HG02610 (cell line): Measurements from ENCODE around the gene UBE2S.

Experiments
- ATAC-seq: cut with Tn5 transposase; IDR thresholded peaks from one replicate; pipeline ENCODE4 v1.9.1; 2021; ENCODE audit warnings: mild to moderate bottlenecking, moderate library complexity; ENCODE audit not compliant: unreplicated experiment

Gene UBE2S

GRCh38 chr19:55366790-55367189 lies 40.8 kb downstream of the UBE2S start:
- no peak for ATAC-seq

- no peak for ATAC-seq
These were observed 41.6 kb downstream of the UBE2S start for GRCh38 chr19:55365964-55366363.

GRCh38 chr19:55365245-55365644 lies 42.3 kb downstream of the UBE2S start:
- no peak for ATAC-seq

GRCh38 chr19:55362990-55363716 lies 44.4 kb downstream of the UBE2S start, which contains the start of gene GARIN5B:
Gene GARIN5B, minus strand, starts transcription at chr19:55363260. Its CDS starts 194 bp downstream, at chr19:55363066.
- no peak for ATAC-seq

- ATAC-seq = no peak
These were observed 45.2 kb downstream of the UBE2S start for GRCh38 chr19:55362174-55362989.

- no peak for ATAC-seq
These were observed 46.7 kb downstream of the UBE2S start for GRCh38 chr19:55360902-55361301.

- ATAC-seq = no peak
These were observed 48.4 kb downstream of the UBE2S start for GRCh38 chr19:55358943-55359908.

GRCh38 chr19:55358493-55358892 lies 49.1 kb downstream of the UBE2S start:
- no peak for ATAC-seq

GRCh38 chr19:55355213-55355821 lies 52.3 kb downstream of the UBE2S start:
- ATAC-seq = no peak

- ATAC-seq = no peak
These were observed 52.8 kb downstream of the UBE2S start, which contains the start of gene COX6B2 for GRCh38 chr19:55354698-55355212. Gene COX6B2, minus strand, starts transcription at chr19:55354719. Its CDS starts 198 bp downstream, at chr19:55354521.

- ATAC-seq = no peak
These were observed 53.5 kb downstream of the UBE2S start for GRCh38 chr19:55353803-55354697.

GRCh38 chr19:55353356-55353802 lies 54.2 kb downstream of the UBE2S start:
- ATAC-seq = no peak

- no peak for ATAC-seq
These were observed 54.9 kb downstream of the UBE2S start for GRCh38 chr19:55352549-55353145.

- ATAC-seq = no peak
These were observed 55.5 kb downstream of the UBE2S start for GRCh38 chr19:55352040-55352439.

- no peak for ATAC-seq
These were observed 56.8 kb downstream of the UBE2S start for GRCh38 chr19:55350620-55351315.
